ENCODE measurements around the gene TMPRSS3.
"Not testable (repeated sequence)": the region's sequence is repeated elsewhere in the genome, so short reads cannot be mapped to it uniquely, and the experiment has no call there.

Gene TMPRSS3

GRCh38 chr21:42411891-42412635, 16.2 kb upstream of the TMPRSS3 start:
- DNase-seq (ENCODE audit: low read depth) = no peak
- no peak overlapping the region for H3K4me3 ChIP-seq (ENCODE audit: control insufficient read depth, low read depth, low read length)
- TF ChIP-seq CTCF (conservative IDR thresholded peaks at IDR 0.05; ENCODE audit: control insufficient read depth, insufficient read depth, low read depth, low read length) = no peak

- no peak for DNase-seq (ENCODE audit: low read depth)
- TF ChIP-seq CTCF (conservative IDR thresholded peaks at IDR 0.05; ENCODE audit: control insufficient read depth, insufficient read depth, low read depth, low read length) = no peak
- H3K4me3 ChIP-seq (ENCODE audit: control insufficient read depth, low read depth, low read length) = no peak overlapping the region
Observed at GRCh38 chr21:42411197-42411869, 15.5 kb upstream of the TMPRSS3 start.

GRCh38 chr21:42409366-42409765, 13.5 kb upstream of the TMPRSS3 start:
- H3K4me3 ChIP-seq (ENCODE audit: control insufficient read depth, low read depth, low read length) = no peak overlapping the region
- no peak for DNase-seq (ENCODE audit: low read depth)
- no peak for TF ChIP-seq CTCF (conservative IDR thresholded peaks at IDR 0.05; ENCODE audit: control insufficient read depth, insufficient read depth, low read depth, low read length)

- H3K4me3 ChIP-seq (ENCODE audit: control insufficient read depth, low read depth, low read length); DNase-seq (ENCODE audit: low read depth): not testable (repeated sequence)
Observed at GRCh38 chr21:42408718-42409117, 12.9 kb upstream of the TMPRSS3 start.

GRCh38 chr21:42407476-42407875, 11.6 kb upstream of the TMPRSS3 start:
- no peak overlapping the region for H3K4me3 ChIP-seq (ENCODE audit: control insufficient read depth, low read depth, low read length)
- no peak for TF ChIP-seq CTCF (conservative IDR thresholded peaks at IDR 0.05; ENCODE audit: control insufficient read depth, insufficient read depth, low read depth, low read length)
- no peak for DNase-seq (ENCODE audit: low read depth)

- no peak overlapping the region for H3K4me3 ChIP-seq (ENCODE audit: control insufficient read depth, low read depth, low read length)
- TF ChIP-seq CTCF (conservative IDR thresholded peaks at IDR 0.05; ENCODE audit: control insufficient read depth, insufficient read depth, low read depth, low read length) = no peak
- DNase-seq (ENCODE audit: low read depth) = no peak
Observed at GRCh38 chr21:42406866-42407265, 11.0 kb upstream of the TMPRSS3 start.

- DNase-seq (ENCODE audit: low read depth) = no peak
- TF ChIP-seq CTCF (conservative IDR thresholded peaks at IDR 0.05; ENCODE audit: control insufficient read depth, insufficient read depth, low read depth, low read length) = no peak
- H3K4me3 ChIP-seq (ENCODE audit: control insufficient read depth, low read depth, low read length) = no peak overlapping the region
Observed at GRCh38 chr21:42406201-42406621, 10.4 kb upstream of the TMPRSS3 start.
